ENCODE measurements around the gene FBXL14.
"Not testable (repeated sequence)": the region's sequence is repeated elsewhere in the genome, so short reads cannot be mapped to it uniquely, and the experiment has no call there.

Gene FBXL14

GRCh38 chr12:1605129-1606020 lies 11.0 kb upstream of the FBXL14 start:
- H3K27ac ChIP-seq = peak overlapping the region in 7 of 11 experiments; percentile 11 to 79 (median 66); a peak in 11 of 22 replicates
- peak overlapping the region; percentile 87 to 97 (median 89) for H3K4me2 ChIP-seq
- H3K9ac ChIP-seq = peak overlapping the region; percentile 26 to 73 (median 67); a peak in 21 of 22 replicates

GRCh38 chr12:1604464-1604863 lies 10.1 kb upstream of the FBXL14 start:
- Histone ChIP-seq H3K27ac (peak overlapping the region in 2 of 11 experiments; percentile 16 to 79; a peak in 2 of 22 replicates), H3K36me3 (no peaks in the 10 kb centered on the region), H3K9me3 (replicated peaks in 1 of 11) (no peaks in the 10 kb centered on the region), H3K9ac (no peak overlapping the region), H3K27me3 (peaks cover 0 to 4% (median 0%) of the 10 kb centered on the region in 11 experiments; a peak in 1 of 22 replicates), H4K20me1 (no peaks in the 10 kb centered on the region), H3K4me1 (peaks cover 41 to 87% (median 52%) of the 10 kb centered on the region in 10 experiments), H3K4me2 (peak overlapping the region in 3 of 11 experiments; percentile 31 to 89 (median 37); a peak in 5 of 22 replicates), H3K4me3 (no peak overlapping the region)
- TF ChIP-seq Cebpa-rat (IDR thresholded peaks at IDR 0.05) = no peak

More at GRCh38 chr12:1605129-1606020, 11.0 kb upstream of the FBXL14 start:
- H3K36me3 ChIP-seq = no peaks in the 10 kb centered on the region
- TF ChIP-seq Cebpa-rat (IDR thresholded peaks at IDR 0.05) = no peak
- peak overlapping the region; percentile 40 to 66 (median 52); a peak in 18 of 20 replicates for H3K4me3 ChIP-seq
- peaks cover 0 to 4% (median 0%) of the 10 kb centered on the region in 11 experiments; a peak in 1 of 22 replicates for H3K27me3 ChIP-seq
- H3K4me1 ChIP-seq = peaks cover 41 to 96% (median 52%) of the 10 kb centered on the region in 10 experiments
- no peaks in the 10 kb centered on the region for H3K9me3 ChIP-seq (replicated peaks in 1 of 11)
- no peaks in the 10 kb centered on the region for H4K20me1 ChIP-seq

GRCh38 chr12:1603269-1603993 lies 9.1 kb upstream of the FBXL14 start:
- peaks cover 0 to 4% (median 0%) of the 10 kb centered on the region in 11 experiments; a peak in 1 of 22 replicates for H3K27me3 ChIP-seq
- peaks cover 32 to 77% (median 43%) of the 10 kb centered on the region in 10 experiments for H3K4me1 ChIP-seq
- H3K4me3 ChIP-seq = no peak overlapping the region
- no peaks in the 10 kb centered on the region for H3K9me3 ChIP-seq (replicated peaks in 1 of 11)
- no peak overlapping the region for H3K27ac ChIP-seq
- H4K20me1 ChIP-seq = no peaks in the 10 kb centered on the region
- H3K9ac ChIP-seq = no peak overlapping the region
- TF ChIP-seq Cebpa-rat (IDR thresholded peaks at IDR 0.05) = no peak
- H3K36me3 ChIP-seq = no peaks in the 10 kb centered on the region
- H3K4me2 ChIP-seq = peak overlapping the region in 3 of 11 experiments; percentile 31 to 77 (median 75); a peak in 3 of 22 replicates

- Histone ChIP-seq H3K4me2 (peak overlapping the region in 10 of 11 experiments; percentile 70 to 90 (median 76); a peak in 9 of 22 replicates), H3K4me1 (peaks cover 31 to 69% (median 37%) of the 10 kb centered on the region in 10 experiments)
- H3K27ac ChIP-seq; H3K27me3 ChIP-seq; H3K9ac ChIP-seq; H3K36me3 ChIP-seq; H3K4me3 ChIP-seq; H3K9me3 ChIP-seq (replicated peaks in 1 of 11); H4K20me1 ChIP-seq: not testable (repeated sequence)
Measured at GRCh38 chr12:1602706-1603105, 8.3 kb upstream of the FBXL14 start.

GRCh38 chr12:1598757-1599156 lies 4.4 kb upstream of the FBXL14 start:
- H3K9ac ChIP-seq = no peak overlapping the region
- no peak for TF ChIP-seq Cebpa-rat (IDR thresholded peaks at IDR 0.05)
- peaks cover 0 to 4% (median 2%) of the 10 kb centered on the region in 11 experiments; a peak in 19 of 22 replicates for H4K20me1 ChIP-seq
- peaks cover 31 to 46% (median 34%) of the 10 kb centered on the region in 10 experiments for H3K4me1 ChIP-seq
- no peak overlapping the region for H3K4me3 ChIP-seq
- no peak overlapping the region for H3K27ac ChIP-seq
- no peaks in the 10 kb centered on the region for H3K9me3 ChIP-seq (replicated peaks in 1 of 11)
- no peak overlapping the region for H3K4me2 ChIP-seq
- H3K27me3 ChIP-seq = no peaks in the 10 kb centered on the region
- no peaks in the 10 kb centered on the region for H3K36me3 ChIP-seq

GRCh38 chr12:1595690-1596347 lies 1.4 kb upstream of the FBXL14 start:
- H3K4me2 ChIP-seq = peak overlapping the region; percentile 86 to 100 (median 97)
- peaks cover 26 to 33% (median 31%) of the 10 kb centered on the region in 11 experiments; a peak in 21 of 22 replicates for H4K20me1 ChIP-seq
- peak overlapping the region; percentile 81 to 95 (median 90); a peak in 13 of 20 replicates for H3K4me3 ChIP-seq
- H3K9me3 ChIP-seq (replicated peaks in 1 of 11) = no peaks in the 10 kb centered on the region
- H3K27me3 ChIP-seq = no peaks in the 10 kb centered on the region
- H3K4me1 ChIP-seq = peaks cover 33 to 42% (median 38%) of the 10 kb centered on the region in 10 experiments
- peak overlapping the region in 5 of 11 experiments; percentile 95 to 97 (median 96); a peak in 5 of 22 replicates for H3K9ac ChIP-seq
- no peak for TF ChIP-seq Cebpa-rat (IDR thresholded peaks at IDR 0.05)
- H3K27ac ChIP-seq = peak overlapping the region in 6 of 11 experiments; percentile 94 to 97 (median 95); a peak in 6 of 22 replicates
- H3K36me3 ChIP-seq = peaks cover 0 to 7% (median 0%) of the 10 kb centered on the region in 11 experiments; a peak in 2 of 22 replicates

GRCh38 chr12:1595026-1595561 lies 713 bp upstream of the FBXL14 start:
- peak overlapping the region; percentile 94 to 97 (median 96) for H3K27ac ChIP-seq
- no peak for TF ChIP-seq Cebpa-rat (IDR thresholded peaks at IDR 0.05)
- H4K20me1 ChIP-seq = peaks cover 34 to 40% (median 39%) of the 10 kb centered on the region in 11 experiments; a peak in 21 of 22 replicates
- peaks cover 41 to 49% (median 45%) of the 10 kb centered on the region in 10 experiments for H3K4me1 ChIP-seq
- peak overlapping the region; percentile 81 to 95 (median 90) for H3K4me3 ChIP-seq
- H3K9ac ChIP-seq = peak overlapping the region; percentile 93 to 97 (median 96)
- H3K27me3 ChIP-seq = no peaks in the 10 kb centered on the region
- peaks cover 0 to 11% (median 0%) of the 10 kb centered on the region in 11 experiments; a peak in 3 of 22 replicates for H3K36me3 ChIP-seq
- no peaks in the 10 kb centered on the region for H3K9me3 ChIP-seq (replicated peaks in 1 of 11)
- peak overlapping the region; percentile 86 to 100 (median 97) for H3K4me2 ChIP-seq

- Histone ChIP-seq H3K36me3 (peaks cover 0 to 11% (median 0%) of the 10 kb centered on the region in 11 experiments; a peak in 4 of 22 replicates), H3K4me1 (peaks cover 49 to 58% (median 52%) of the 10 kb centered on the region in 10 experiments), H3K4me3 (peak overlapping the region; percentile 81 to 95 (median 90)), H3K9me3 (replicated peaks in 1 of 11) (no peaks in the 10 kb centered on the region), H3K9ac (peak overlapping the region; percentile 93 to 97 (median 96)), H3K27me3 (no peaks in the 10 kb centered on the region), H3K4me2 (peak overlapping the region; percentile 95 to 100 (median 99)), H4K20me1 (peaks cover 41 to 50% (median 46%) of the 10 kb centered on the region in 11 experiments; a peak in 21 of 22 replicates), H3K27ac (peak overlapping the region; percentile 94 to 97 (median 96))
- TF ChIP-seq Cebpa-rat (IDR thresholded peaks at IDR 0.05) = no peak
Measured at GRCh38 chr12:1594006-1594260, 448 bp downstream of the FBXL14 start.
